Ovary (tissue), 3 donors: ENCODE data around the gene DAGLB.

Experiments used
- EP300 ChIP-seq: sonication (generic); formaldehyde crosslinking; IDR thresholded peaks from one replicate; pipeline ENCODE4 v1.6.1; 2017; ENCODE audit warnings: antibody characterized with exemption
- POLR2A ChIP-seq: fragments of 450-650 bp; IDR thresholded peaks from one replicate; pipeline ENCODE4 v1.6.1; 2017; ENCODE audit warnings: antibody characterized with exemption, mild to moderate bottlenecking, moderate library complexity
- TF ChIP-seq, protein P1 (sequence below), 3 donors: fragments of 450-650 bp in 2 of 3; fragments of 200-600 bp in 1 of 3; IDR thresholded peaks; one replicate each; pipeline versions ENCODE4 v1.5.1 to v1.8.0; 2016 to 2022; ENCODE audit warnings: antibody characterized with exemption in 3 of 3, mild to moderate bottlenecking in 1 of 3
- donor health status: DM: no; HTN: no; CAD: no.

DNA sequence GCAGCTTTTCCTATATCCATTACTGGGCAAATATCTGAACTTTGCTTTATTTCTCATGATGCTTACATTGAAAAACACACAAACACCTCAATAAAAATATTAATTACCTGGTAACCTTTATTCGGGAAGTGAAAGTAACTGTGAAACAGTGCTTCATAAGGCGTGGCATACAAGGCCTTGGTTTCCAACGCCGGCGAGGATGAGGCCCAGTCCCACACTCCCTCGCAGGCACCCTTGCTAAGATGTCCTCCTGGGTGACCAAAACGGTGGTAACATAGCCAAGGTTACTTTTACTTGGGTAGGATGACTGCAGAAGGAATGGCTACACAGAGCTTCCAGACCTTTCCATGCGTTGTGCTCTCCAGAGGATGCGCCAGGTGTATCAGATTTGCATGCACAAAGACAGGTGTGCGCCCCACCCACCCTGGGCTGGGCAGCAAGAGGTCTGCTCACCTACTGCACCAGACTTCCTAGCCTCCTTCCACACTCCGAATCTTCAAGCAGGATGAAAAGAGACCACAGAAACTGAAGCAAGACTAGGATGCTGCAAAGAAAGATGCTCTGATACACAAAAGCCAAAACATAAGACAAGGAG, 13.3 kb upstream of the DAGLB start:
- TF ChIP-seq, protein P1, sequence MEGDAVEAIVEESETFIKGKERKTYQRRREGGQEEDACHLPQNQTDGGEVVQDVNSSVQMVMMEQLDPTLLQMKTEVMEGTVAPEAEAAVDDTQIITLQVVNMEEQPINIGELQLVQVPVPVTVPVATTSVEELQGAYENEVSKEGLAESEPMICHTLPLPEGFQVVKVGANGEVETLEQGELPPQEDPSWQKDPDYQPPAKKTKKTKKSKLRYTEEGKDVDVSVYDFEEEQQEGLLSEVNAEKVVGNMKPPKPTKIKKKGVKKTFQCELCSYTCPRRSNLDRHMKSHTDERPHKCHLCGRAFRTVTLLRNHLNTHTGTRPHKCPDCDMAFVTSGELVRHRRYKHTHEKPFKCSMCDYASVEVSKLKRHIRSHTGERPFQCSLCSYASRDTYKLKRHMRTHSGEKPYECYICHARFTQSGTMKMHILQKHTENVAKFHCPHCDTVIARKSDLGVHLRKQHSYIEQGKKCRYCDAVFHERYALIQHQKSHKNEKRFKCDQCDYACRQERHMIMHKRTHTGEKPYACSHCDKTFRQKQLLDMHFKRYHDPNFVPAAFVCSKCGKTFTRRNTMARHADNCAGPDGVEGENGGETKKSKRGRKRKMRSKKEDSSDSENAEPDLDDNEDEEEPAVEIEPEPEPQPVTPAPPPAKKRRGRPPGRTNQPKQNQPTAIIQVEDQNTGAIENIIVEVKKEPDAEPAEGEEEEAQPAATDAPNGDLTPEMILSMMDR (IDR thresholded peaks at IDR 0.05): no peak
- TF ChIP-seq POLR2A (no peak), EP300 (no peak)
